ENCODE measurements around the gene TLE5. TPM values are rescaled to one million over a fixed set of nuclear protein-coding genes. Genes with fewer than 3 reads are reported as not detected.

Gene TLE5
- total and polyA plus RNA-seq, 2 of the 4 experiments (the other 2 are of a cell fraction) = 119 to 407 TPM

GRCh38 chr19:3098141-3098514 lies 35.8 kb upstream of the TLE5 start:
- Histone ChIP-seq H3K27ac (ENCODE audit: insufficient read depth, low read length) (peak overlapping the region; percentile 47; the same call in 1 of the 2 replicates), H2BK20ac (ENCODE audit: low read depth, low read length) (no peak overlapping the region), H3K27me3 (ENCODE audit: control insufficient read depth, insufficient read depth, low read length) (no peaks in the 10 kb centered on the region), H2AK5ac (ENCODE audit: low read depth, low read length) (peak overlapping the region; percentile 70), H4K5ac (ENCODE audit: low read depth, low read length) (no peak overlapping the region), H4K8ac (ENCODE audit: low read depth in 2 of 2, low read length in 2 of 2) (peak overlapping the region in 1 of 2 experiments; percentile 58; a peak in 2 of 4 replicates), H3K23ac (ENCODE audit: low read depth, low read length) (peak overlapping the region; percentile 58), H3K4me2 (ENCODE audit: low read depth, low read length) (peak overlapping the region; percentile 65; the same call in 1 of the 2 replicates), H3K9me1 (ENCODE audit: insufficient read depth, low read length) (peaks cover 12% of the 10 kb centered on the region; the same call in 1 of the 2 replicates), H3K4ac (ENCODE audit: low read depth, low read length) (no peak overlapping the region), H3K9me3 (ENCODE audit: control insufficient read depth, insufficient read depth, low read length) (no peaks in the 10 kb centered on the region), H4K91ac (ENCODE audit: insufficient read depth, low read depth, low read length) (no peak overlapping the region), H2AFZ (replicated peaks; ENCODE audit: low read length, poor library complexity) (peak overlapping the region; percentile 50), H3K18ac (ENCODE audit: low read depth, low read length) (no peak overlapping the region), H2BK5ac (ENCODE audit: low read depth, low read length, poor library complexity, severe bottlenecking) (peak overlapping the region; percentile 12), H3K36me3 (ENCODE audit: control insufficient read depth, insufficient read depth, low read length) (no peaks in the 10 kb centered on the region), H3K79me1 (ENCODE audit: low read depth in 1 of 2, low read length in 2 of 2) (peaks cover 4 to 74% of the 10 kb centered on the region in 2 experiments; a peak in 3 of 4 replicates), H2AK9ac (replicated peaks; ENCODE audit: low read depth, low read length, poor library complexity) (peak overlapping the region; percentile 85), H2BK15ac (ENCODE audit: low read depth, low read length) (no peak overlapping the region), H3K9ac (ENCODE audit: low read depth, low read length) (peak overlapping the region; percentile 52), H3K4me1 (ENCODE audit: control insufficient read depth, insufficient read depth, low read length) (peaks cover 22% of the 10 kb centered on the region), H4K20me1 (ENCODE audit: insufficient read depth, low read length) (peaks cover 86% of the 10 kb centered on the region), H2BK120ac (ENCODE audit: low read depth, low read length) (no peak overlapping the region), H3K56ac (ENCODE audit: extremely low read depth, insufficient read depth, low read length) (no peak overlapping the region), H3K4me3 (ENCODE audit: insufficient read depth, low read depth, low read length) (no peak overlapping the region), H3K14ac (replicated peaks; ENCODE audit: low read depth, low read length) (peak overlapping the region; percentile 49; the same call in 1 of the 2 replicates)
- no peak for DNase-seq
- WGBS, 2 experiments (ENCODE audit: extremely low coverage in 2 of 2, insufficient read length in 1 of 2) = 84% methylated on average over 11 of the region's 18 CpGs; no CpG with 5 or more reads in 1 of the 2 experiments
- no peak for ATAC-seq (ENCODE audit: low read depth)
- ChIA-PET CTCF (no interaction called here), POLR2A (ENCODE audit: unreplicated experiment) (interaction anchor here (0.6 kb wide), 1 partner anchor 74 kb away, joined by 3 read pairs; no protein-coding TSS in a partner anchor)
- intact Hi-C loops (cut with micrococcal nuclease) (no loop called here), in situ Hi-C loops (cut with MboI; ENCODE audit: low sequenced_read_pairs) (no loop called here), dilution Hi-C loops (cut with HindIII; ENCODE audit: low sequenced_read_pairs, unreplicated experiment) (no loop called here)
- TF ChIP-seq MAZ (IDR thresholded peaks at IDR 0.05; ENCODE audit: borderline replicate concordance, low read depth, low read length) = no peak
- TF ChIP-seq RFX5 (IDR thresholded peaks at IDR 0.05; ENCODE audit: low read depth, low read length) = no peak
- no peak for TF ChIP-seq CTCF (conservative IDR thresholded peaks at IDR 0.05; ENCODE audit: low read depth, low read length)
- no peak for TF ChIP-seq RAD21 (IDR thresholded peaks at IDR 0.05; ENCODE audit: low read length)
- no peak for TF ChIP-seq POLR2A (IDR thresholded peaks at IDR 0.05; ENCODE audit: low read depth, low read length)
- BruUV-seq (replicated peaks) = no TSS peak

Measured in IMR-90 (cell line).